ENCODE data around the gene MRNIP.
"Not testable (repeated sequence)": the region's sequence is repeated elsewhere in the genome, so short reads cannot be mapped to it uniquely, and the experiment has no call there.

MRNIP gene

DNA sequence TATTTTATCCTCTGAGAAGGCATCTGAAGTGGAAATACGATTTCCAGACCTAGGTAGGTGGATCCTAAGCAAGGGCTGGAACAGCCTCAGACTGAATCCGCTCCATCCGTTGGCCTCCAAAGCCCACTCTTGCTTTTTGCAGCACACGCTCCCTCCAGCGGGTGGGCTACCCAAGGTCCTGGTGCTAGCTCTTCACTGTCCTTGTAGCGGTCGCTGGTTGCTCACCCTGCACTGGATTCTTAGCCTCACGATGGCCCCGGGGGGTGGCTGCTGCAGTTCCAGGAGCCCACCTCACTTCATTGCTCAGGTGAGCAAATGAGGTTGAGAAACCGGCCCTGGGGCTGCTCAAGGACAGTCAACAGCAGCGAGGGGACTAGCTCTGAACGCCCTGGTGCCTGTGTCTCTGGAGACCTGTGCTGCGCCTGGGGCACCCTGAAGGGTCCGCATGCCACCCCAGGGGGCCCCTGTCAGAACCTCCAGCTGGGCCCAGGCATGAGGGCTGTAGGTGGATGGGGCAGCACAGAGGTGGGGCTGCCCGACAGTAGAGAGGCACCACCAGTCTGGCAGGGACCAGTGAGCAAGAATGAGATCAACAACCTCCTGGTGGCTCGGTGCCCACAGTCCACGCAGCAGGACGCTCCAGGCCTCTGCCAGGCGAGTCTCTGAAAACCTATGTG lies 56.3 kb downstream of the MRNIP start:
- DNase-seq = no peak

DNA sequence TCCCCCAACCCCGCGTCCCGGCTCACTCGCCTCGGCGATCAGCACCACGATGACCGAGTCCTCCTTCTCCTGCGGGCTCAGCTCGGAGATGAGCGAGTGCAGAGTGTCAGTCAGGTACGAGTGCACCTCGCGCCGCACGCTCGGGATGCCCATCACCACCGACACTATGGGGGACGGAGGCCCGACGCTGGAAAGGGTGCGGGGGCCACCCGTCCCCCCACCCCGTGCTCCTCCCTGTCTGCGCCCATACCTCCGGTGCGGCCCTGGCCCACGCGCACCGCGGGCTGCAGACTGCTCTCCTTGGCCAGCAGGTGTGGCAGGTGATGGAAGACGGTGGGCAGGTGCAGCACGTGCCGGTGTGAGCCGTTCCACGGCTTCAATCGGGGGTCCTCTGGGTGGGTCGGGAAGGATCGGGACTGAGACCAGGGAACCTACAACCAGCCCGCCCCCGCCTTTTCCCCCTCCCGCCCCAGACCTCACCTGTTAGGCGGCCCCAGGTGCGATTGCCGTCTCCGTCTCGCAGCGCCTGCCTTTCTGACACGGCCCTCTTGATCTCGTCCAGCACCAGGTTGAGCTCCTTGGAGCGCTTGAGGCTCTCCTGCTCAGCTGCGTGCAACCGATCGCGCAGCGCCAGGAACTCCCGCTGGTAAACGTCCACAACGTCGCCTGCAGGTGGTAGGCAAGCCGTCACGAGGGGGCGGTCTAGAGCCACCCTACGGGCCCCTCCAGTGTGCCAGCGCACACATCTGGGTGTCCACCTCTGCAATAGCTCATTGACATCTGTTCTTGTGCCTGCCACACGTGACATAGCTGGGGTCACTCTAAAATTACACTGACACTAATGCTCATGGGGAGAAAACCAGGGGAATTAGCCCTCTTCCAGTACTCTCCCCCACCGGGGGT lies 57.1 kb downstream of the MRNIP start:
- DNase-seq = peak; percentile 79

DNA sequence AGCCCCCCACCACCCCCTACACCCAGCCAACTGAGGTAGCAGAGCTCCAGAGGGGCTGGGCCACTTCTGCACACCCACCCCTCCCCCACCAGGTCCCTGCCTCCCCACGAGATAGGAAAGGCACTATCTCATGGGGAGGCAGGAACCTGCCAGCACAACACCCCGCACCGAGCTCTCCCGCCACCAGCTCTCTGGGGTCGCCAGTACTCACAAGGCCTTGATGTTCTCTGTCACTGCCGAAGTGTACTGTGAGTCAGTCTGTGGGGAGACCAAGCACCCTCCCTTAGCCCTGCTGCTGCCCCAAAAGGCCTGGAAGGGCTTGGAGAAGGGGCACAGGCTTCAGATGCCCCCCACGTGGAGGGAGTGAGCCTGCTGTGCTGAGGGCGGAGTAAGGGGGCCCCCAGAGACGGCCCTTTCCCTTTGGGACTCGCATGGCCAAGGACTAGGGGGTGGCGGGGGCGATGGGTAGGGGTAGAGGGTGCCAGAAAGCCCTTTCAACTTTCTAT lies 57.9 kb downstream of the MRNIP start:
- DNase-seq = no peak

DNA sequence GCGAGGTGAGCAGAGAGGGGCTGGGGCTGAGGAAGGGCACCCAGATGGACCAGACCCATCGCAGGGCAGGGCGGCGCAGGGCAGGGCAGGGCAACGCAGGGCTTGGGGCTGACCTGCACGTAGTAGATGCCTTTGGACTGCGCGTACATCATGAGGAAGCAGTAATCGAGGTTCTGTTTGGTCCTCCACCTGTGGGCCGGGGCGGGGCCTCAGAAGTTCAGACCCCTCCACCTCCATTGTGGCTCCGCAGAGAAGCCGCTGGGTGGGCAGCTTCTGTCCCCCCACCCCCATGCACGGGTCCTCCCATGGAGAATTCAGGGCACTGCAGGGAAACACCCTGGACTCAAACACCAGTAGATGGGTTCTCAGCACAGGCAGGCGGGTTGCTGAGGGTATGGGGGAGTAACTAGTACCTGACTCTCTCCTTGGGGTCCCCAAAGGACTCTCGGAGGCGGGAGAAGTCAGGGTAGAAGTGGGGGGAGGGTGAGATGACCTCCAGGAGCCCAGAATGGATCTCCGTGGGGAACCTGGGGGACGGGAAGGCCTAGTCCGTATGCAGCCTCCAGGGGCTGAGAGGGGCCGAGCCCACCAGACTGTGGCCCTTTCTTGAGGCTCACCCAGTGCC lies 58.4 kb downstream of the MRNIP start:
- DNase-seq = no peak

DNA sequence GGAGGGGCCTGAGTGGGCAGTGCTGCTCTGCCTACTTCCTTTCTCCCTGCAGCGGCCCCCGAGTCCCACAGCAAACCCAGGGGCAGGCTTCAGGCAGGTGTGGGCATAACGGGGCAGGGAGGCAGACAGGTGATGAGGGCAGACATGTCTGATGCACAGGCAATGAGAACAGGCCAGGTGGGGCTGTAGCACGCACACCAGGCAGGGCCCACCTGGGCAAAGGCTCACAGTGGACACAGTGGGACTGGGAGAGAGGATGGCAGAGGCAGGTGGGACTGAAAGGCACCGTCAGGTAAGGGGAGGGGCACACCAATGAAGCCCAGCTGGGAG lies 59.0 kb downstream of the MRNIP start:
- no peak for DNase-seq

DNA sequence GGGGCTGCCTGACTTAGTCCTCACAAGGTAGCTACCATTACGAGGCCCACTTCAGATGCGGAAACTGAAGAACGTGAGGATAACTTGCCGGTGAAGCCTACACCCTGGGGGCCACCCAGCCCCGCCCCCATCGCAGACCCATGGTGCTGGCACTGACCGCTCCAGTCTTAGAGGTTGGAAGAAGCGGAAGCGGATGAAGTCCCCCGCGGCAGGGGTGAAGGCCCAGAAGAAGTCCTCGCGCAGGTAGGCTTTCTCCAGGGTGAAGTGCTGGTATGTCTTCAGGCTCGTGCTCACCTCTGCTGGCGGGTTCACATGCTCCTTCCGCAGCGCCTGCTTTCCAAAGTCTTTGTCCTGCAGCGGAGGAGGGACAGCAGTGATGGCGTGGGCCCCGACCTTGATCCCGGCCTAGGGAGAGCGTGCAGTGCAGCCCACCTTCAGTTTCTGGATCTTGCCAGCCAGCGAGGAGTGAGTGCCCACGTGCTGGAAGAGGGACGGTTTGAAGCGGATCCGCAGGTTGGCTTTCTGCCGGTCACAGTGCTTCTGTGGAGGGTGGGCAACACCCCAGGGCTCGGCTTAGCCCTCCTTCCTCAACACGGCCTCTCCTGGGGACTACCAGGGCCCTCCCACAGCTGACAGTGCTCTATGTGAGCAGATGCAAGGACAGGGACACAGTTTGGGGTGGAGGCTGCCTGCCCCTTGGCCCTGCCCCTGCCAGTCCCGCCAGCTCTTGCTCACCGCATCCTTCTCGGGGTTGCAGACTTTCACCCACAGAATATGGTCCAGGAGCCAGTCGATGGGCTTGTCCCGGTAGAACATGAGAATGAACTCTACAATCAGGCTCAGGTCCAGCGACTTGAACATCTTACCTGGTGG lies 59.6 kb downstream of the MRNIP start:
- no peak for DNase-seq

DNA sequence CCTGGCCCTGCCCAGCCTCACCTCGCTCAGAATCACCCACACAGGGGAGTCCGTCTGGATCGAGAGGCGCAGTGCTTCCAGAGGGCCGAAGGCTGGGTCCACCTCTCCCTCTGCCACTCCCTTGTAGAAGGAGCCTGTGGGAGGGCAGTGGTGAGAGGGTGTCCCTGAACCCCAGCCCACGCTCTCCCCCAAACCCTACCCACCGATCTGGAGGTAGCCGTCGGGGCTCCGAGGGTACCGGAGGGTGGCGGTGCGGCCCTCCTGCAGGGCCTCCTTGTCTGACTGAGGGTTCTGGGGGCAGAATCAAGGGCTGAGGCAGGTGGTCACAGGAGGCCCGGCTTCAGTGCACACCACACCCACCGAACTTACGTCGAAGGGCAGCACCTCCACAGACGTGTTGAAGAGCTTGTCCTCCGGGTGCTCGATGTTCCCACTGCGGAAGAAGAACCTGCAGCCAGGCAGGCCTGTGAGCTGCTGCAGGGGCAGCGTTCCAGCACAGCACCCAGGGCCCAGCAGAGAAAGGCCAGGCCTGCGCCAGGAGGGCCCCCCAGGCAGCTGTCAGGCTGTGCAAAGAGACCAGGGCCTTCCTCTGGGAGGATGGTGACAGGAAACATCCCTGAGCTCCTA lies 60.4 kb downstream of the MRNIP start:
- DNase-seq = no peak

DNA sequence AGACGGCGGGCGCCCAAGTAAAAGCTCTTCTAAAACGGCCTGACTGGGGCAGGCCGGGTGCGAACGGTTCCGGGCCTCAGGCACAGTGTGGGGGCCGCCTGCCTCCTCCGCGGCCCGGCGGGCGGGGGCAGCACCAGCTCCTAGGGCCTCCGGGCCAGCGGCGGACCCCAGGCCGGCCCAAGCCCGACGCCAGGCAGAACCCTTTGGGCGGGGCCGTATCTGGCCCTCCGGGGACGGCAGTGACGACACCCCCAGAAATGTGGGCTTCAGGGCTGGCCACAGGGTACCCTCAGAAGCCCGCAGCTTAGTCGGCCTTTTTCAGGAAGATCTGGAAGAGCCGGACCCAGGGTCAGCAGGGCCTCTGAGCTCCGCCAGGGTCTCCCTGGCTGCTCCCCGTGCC lies 60.9 kb downstream of the MRNIP start:
- DNase-seq = no peak

DNA sequence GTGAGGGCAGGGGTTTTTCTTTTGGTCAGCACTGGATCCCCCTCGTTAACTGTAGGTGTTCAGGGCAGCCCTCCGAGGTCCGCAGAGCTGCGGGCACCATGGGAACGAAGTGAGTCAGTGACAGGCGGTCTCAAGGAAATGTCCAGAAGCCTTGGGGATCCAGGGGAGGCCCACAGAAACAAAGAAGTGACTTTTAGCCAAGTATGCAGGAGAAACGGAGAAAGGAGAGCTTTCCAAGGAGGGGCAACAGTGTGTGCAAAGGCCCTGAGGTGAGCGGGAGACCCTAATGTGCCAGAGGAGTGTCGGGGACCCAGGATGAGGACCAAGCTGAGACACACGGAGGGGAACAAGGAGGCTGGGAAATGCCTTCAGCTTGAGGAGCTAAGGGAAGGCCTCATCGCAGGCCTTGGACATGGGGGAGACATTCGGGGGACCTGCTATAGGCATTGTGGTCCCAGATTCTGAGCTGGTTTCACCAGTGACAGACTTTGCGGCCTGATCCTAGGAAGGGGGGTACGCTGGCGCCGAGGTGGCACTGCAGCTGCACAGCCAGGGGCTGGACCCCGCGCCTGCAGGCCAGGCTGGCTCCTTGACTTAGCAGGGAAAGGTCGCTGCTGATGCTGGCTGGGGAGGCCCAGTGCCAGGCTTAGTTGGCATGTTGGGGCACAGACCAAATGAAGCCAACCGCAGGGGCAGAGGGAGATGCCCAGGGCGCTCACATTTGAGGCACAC lies 61.6 kb downstream of the MRNIP start:
- DNase-seq = no peak

DNA sequence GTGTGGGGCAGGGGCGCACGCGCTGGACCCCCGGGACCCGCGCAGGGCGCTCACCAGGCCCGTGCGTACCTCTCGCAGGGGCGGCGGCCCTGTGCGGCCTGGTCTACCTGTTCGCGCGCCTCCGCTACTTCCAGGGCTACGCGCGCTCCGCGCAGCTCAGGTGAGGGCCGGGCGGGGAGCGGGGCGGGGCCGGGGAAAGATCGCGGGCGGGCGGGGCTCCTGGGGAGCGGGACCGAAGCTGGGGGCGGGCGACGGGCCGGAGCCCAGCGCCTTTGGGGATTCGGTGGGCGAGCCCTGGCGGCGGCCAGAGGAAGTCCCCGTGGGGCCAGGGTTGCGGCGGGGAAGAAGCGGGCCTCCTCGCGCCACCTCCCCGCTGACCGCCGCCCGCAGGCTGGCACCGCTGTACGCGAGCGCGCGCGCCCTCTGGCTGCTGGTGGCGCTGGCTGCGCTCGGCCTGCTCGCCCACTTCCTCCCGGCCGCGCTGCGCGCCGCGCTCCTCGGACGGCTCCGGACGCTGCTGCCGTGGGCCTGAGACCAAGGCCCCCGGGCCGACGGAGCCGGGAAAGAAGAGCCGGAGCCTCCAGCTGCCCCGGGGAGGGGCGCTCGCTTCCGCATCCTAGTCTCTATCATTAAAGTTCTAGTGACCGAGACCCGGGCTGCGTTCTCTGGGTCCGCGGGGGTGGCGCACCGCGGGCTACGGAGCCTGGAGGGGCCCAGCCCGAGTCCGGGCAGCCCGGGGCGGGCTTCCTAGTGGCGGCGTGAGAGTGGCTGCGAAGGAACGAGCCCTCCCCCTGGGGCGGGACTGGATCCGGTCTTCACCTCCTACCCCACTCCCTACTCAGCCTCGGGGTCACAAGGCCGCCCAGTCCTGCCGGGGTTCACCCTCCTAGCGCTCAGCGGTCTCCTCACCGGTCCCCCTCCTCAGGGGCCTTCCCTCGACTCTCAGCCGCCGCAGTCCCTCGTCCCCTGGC lies 62.5 kb downstream of the MRNIP start:
- DNase-seq = peak; percentile 58

DNA sequence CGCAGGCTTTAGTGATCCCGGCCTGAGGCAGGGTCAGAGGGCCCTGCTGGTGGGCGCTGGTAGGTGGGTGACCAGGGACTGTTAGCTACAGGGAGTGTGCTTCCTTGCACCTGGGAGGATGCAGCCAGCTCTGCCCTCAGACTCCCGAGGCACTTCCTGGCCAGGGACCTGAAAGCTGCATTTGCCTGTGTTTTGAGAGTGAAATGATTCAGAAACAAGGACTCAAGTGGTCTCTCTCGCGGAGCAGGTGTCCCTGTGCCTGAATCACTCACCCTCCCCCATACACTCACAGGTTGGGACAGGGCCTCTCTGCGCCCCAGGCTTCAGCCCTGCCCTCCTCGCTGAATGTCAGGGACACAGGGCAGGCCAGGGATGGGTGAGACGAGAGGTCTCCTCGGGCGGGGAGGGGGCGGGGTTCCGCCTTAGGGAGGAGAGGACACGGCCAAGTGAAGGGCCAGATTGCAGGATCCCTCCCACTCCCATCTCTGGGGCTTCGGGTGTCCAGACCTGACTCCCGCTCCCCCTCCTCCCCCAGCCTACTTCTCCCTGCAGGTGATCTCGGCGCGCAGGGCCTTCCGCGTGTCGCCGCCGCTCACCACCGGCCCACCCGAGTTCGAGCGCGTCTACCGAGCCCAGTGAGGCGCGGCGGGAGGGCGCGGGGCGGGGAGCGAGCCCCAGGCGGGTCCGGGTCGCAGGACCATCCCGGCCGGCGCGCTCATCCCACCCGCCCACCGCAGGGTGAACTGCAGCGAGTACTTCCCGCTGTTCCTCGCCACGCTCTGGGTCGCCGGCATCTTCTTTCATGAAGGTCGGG lies 63.4 kb downstream of the MRNIP start:
- DNase-seq = no peak

DNA sequence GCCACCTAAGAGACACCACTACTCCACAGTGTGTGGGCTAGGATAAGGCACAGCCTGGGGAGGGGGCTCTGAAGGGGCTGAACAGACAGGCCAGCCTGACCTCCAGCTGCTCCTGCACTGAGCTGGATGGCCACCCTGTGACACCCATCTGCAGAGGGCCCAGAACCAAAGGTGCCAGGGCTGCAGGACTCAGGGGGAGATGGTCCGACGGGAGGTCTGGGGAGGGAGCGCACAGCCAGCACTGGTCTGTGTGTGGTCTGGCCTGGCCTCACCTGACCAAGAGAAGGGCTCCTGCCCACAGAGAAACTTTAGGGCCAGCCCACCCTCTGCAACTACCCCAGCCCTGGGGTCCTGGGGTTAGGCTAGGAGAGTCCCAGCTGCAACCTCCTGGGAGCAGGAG lies 64.0 kb downstream of the MRNIP start:
- DNase-seq = no peak

DNA sequence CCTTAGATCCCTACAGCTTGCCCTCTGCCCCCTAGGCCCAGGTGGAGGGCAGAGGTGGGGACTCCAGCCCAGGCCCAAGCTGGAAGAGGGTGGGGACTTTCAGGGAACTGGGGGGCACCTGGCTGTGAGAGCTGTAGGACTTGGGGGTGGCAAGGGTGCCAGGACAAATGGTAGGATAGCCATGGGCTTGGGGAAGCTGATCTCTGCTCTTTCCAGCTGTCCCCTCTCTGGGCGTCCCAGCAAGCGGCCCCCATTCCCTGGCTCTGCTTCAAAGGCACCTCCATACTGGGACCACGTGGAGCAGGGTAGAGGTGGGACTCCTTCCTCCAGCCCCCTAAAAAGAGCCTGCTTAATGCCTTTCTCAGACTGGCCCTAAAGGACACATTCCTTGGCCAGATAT lies 64.4 kb downstream of the MRNIP start:
- no peak for DNase-seq

DNA sequence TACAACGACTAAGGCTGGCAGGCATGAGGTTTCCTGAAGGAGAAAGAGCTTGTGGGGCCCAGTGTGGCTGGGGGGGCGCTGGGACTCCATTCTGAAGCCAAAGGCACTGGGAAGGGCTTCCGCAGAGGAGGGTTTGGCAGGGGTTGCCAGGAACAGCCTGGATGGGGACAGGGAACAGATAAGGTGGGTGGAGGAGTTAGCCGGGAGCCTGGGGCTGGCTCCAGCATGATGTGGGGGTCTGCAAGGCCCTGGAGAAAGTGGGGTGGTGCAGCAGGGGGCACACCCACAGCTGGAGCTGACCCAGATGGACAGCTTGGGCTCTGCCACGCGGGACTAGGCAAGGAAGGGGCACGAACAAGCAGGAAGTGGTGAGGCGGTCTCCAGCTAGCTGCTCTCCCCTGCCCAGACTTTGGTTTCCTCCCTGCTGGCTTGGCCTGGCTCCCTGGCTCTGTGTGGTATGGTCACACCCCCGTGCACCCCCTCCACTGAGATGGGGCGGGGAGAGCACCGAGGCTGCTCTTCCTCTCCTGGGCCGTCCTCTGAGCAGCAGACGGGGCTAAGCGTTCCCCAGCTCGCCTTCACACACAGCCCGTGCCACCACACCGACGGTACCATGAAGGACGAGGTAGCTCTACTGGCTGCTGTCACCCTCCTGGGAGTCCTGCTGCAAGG lies 65.0 kb downstream of the MRNIP start, which contains the start of gene LTC4S:
Gene LTC4S (plus strand): TSS at position 519 of the 672 bp plus-strand sequence. CDS start 95 bp downstream, at position 614.
- peak; percentile 35 for DNase-seq

DNA sequence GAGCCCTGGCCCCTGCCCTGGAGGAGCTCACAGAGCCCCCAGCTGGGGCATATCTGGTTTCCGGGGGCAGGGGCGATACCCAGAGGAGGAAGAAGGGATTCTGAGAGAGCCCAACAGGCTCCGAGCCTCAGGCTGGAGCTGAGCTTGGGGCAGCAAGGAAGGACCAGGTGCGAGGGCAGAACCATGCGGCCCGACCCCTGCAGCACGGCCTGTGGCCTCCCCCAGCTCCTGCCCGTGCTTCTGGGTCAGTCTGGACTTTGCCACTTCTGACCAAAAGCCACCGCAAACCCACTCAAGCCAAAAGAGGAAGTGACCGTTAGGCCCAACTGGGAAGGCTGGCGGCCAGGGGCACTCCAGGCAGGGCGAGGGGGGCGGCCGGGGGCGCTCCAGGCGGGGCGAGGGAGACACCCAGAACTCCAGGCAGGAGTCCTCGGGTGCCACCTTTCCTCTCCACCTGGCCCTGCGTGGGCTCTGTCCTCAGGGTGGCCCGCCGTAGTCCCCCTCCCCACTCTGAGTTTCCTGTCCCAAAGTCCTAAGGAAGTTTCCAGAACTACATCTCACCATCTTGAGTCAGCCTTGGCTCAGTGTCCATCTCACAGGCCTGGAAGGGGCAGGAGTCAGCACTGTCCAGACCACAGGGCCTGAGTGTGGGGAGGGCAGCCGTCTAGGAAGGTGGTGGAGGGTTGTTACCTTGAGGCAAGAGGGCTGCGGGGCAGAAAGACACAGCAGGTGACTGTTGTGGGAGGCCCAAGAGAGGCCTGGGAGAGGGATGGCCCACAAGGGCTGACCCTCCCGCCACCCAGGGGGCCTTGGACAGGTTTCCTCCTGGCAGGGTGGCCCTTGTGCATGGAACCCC lies 65.8 kb downstream of the MRNIP start:
- DNase-seq = no peak

DNA sequence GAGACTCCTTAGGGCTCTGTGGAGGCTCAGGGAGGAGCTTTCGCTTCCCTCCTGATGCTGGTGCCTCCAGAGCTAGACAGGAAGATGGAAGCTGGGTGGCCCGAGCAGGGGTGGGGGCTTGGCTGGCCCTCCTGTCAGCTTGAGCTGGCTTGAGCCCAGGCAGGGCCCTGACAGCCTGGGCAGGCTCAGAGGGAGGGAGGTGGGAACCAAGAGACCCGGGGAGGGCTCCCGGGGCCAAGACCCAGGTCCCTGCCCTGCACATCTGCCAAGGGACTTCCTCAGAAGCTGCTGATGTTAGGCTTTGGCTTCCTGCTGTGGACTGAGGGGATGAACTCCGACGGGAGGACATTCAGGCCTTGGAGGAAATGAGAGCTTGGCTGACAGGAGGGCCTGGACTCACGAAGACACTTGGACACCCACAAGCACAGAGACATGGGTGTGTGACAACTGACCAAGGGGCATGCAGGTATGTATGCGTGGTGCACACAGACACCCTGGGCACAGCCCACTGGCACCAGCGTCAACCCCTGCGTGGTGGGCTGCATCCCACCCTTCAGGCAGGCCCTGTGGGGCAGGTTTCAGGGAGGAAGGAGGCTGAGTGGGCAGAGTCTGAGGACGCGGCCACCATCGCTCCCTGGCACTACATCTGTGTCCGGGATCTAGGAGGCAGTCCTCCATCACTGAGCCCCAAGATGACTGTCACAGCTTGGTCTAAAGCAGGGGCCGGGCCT lies 66.6 kb downstream of the MRNIP start:
- DNase-seq = no peak

DNA sequence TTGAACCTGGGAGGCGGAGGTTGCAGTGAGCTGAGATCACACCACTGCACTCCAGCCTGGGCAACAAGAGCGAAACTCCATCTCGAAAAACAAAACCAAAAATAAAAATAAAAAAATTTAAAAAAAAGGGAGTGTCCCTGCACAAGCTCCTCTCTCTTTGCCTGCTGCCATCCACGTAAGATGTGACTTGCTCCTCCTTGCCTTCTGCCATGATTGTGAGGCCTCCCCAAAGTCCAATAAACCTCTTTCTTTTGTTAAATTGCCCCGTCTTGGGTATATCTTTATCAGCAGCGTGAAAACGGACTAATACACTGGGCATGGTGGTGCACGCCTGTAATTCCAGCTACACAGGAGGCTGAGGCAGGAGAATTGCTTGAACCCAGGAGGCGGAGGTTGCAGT lies 69.3 kb downstream of the MRNIP start:
- DNase-seq = not testable (repeated sequence)
